ENCODE measurements around the gene UBA1.

UBA1 gene

GRCh38 chrX:47214435-47215077 lies 20.9 kb downstream of the UBA1 start:
- ATAC-seq (replicated peaks; ENCODE audit: extremely low read depth, poor library complexity, severe bottlenecking) (no peak), DNase-seq (ENCODE audit: low spot score in 2 of 2) (no peak)
- Mint-ChIP-seq H3K36me3 (ENCODE audit: insufficient read depth) (peaks cover 46% of the 10 kb centered on the region), H3K27me3 (no peaks in the 10 kb centered on the region), H3K4me3 (no peak overlapping the region), H3K27ac (ENCODE audit: low read depth) (no peak overlapping the region), H3K9me3 (no peaks in the 10 kb centered on the region), H3K4me1 (peaks cover 23% of the 10 kb centered on the region)

GRCh38 chrX:47215291-47215900 lies 21.8 kb downstream of the UBA1 start:
- H3K4me3 Mint-ChIP-seq, result no peak overlapping the region
- DNase-seq (ENCODE audit: low spot score in 2 of 2), result no peak
- peaks cover 42% of the 10 kb centered on the region for H3K36me3 Mint-ChIP-seq (ENCODE audit: insufficient read depth)
- no peaks in the 10 kb centered on the region for H3K27me3 Mint-ChIP-seq
- no peak for ATAC-seq (replicated peaks; ENCODE audit: extremely low read depth, poor library complexity, severe bottlenecking)
- H3K27ac Mint-ChIP-seq (ENCODE audit: low read depth), result no peak overlapping the region
- H3K4me1 Mint-ChIP-seq, result peaks cover 31% of the 10 kb centered on the region
- no peaks in the 10 kb centered on the region for H3K9me3 Mint-ChIP-seq

- Mint-ChIP-seq H3K27me3 (no peaks in the 10 kb centered on the region), H3K4me1 (peaks cover 38% of the 10 kb centered on the region), H3K9me3 (no peaks in the 10 kb centered on the region), H3K4me3 (peak overlapping the region; percentile 91), H3K27ac (ENCODE audit: low read depth) (peak overlapping the region; percentile 99), H3K36me3 (ENCODE audit: insufficient read depth) (peaks cover 38% of the 10 kb centered on the region)
- ATAC-seq (replicated peaks; ENCODE audit: extremely low read depth, poor library complexity, severe bottlenecking) (no peak), DNase-seq (ENCODE audit: low spot score in 2 of 2) (no peak)
These were observed 22.8 kb downstream of the UBA1 start for GRCh38 chrX:47216393-47216925.

- Mint-ChIP-seq H3K4me3 (peak overlapping the region; percentile 91), H3K36me3 (ENCODE audit: insufficient read depth) (peaks cover 34% of the 10 kb centered on the region), H3K27ac (ENCODE audit: low read depth) (peak overlapping the region; percentile 99), H3K4me1 (peaks cover 43% of the 10 kb centered on the region), H3K9me3 (no peaks in the 10 kb centered on the region), H3K27me3 (no peaks in the 10 kb centered on the region)
- no peak for DNase-seq (ENCODE audit: low spot score in 2 of 2)
- no peak for ATAC-seq (replicated peaks; ENCODE audit: extremely low read depth, poor library complexity, severe bottlenecking)
These were observed 23.7 kb downstream of the UBA1 start for GRCh38 chrX:47217121-47217851.

GRCh38 chrX:47217852-47218279 lies 24.2 kb downstream of the UBA1 start:
- Mint-ChIP-seq H3K36me3 (ENCODE audit: insufficient read depth) (peaks cover 34% of the 10 kb centered on the region), H3K27ac (ENCODE audit: low read depth) (peak overlapping the region; percentile 99), H3K27me3 (no peaks in the 10 kb centered on the region), H3K4me1 (peaks cover 49% of the 10 kb centered on the region), H3K4me3 (peak overlapping the region; percentile 91), H3K9me3 (no peaks in the 10 kb centered on the region)
- DNase-seq (ENCODE audit: low spot score in 2 of 2), result peak; percentile 89 to 96
- peak; percentile 85 for ATAC-seq (replicated peaks; ENCODE audit: extremely low read depth, poor library complexity, severe bottlenecking)

- peaks cover 30% of the 10 kb centered on the region for H3K36me3 Mint-ChIP-seq (ENCODE audit: insufficient read depth)
- H3K9me3 Mint-ChIP-seq, result no peaks in the 10 kb centered on the region
- ATAC-seq (replicated peaks; ENCODE audit: extremely low read depth, poor library complexity, severe bottlenecking) (peak; percentile 35), DNase-seq (ENCODE audit: low spot score in 2 of 2) (peak in 1 of 2 donors; percentile 52)
- peak within 1 kb of the TSS; percentile 99 for H3K27ac Mint-ChIP-seq (ENCODE audit: low read depth)
- H3K4me1 Mint-ChIP-seq, result peaks cover 49% of the 10 kb centered on the region
- peak within 1 kb of the TSS; percentile 91 for H3K4me3 Mint-ChIP-seq
- H3K27me3 Mint-ChIP-seq, result no peaks in the 10 kb centered on the region
These were observed 24.8 kb downstream of the UBA1 start, which contains the start of gene CDK16 for GRCh38 chrX:47218280-47218919. Gene CDK16 (plus strand): TSS chrX:47218681. CDS start chrX:47223558, 4,877 bp downstream.

GRCh38 chrX:47218920-47219815 lies 25.5 kb downstream of the UBA1 start:
- Mint-ChIP-seq H3K4me1 (peaks cover 49% of the 10 kb centered on the region), H3K4me3 (peak overlapping the region; percentile 91), H3K9me3 (no peaks in the 10 kb centered on the region), H3K27me3 (no peaks in the 10 kb centered on the region), H3K36me3 (ENCODE audit: insufficient read depth) (peaks cover 24% of the 10 kb centered on the region), H3K27ac (ENCODE audit: low read depth) (peak overlapping the region; percentile 99)
- ATAC-seq (replicated peaks; ENCODE audit: extremely low read depth, poor library complexity, severe bottlenecking), result no peak
- peak in 1 of 2 donors; percentile 15 for DNase-seq (ENCODE audit: low spot score in 2 of 2)

GRCh38 chrX:47221756-47222155 lies 28.1 kb downstream of the UBA1 start:
- H3K4me3 Mint-ChIP-seq, result no peak overlapping the region
- peaks cover 26% of the 10 kb centered on the region for H3K36me3 Mint-ChIP-seq (ENCODE audit: insufficient read depth)
- no peak overlapping the region for H3K27ac Mint-ChIP-seq (ENCODE audit: low read depth)

GRCh38 chrX:47222751-47223350 lies 29.2 kb downstream of the UBA1 start:
- H3K27me3 Mint-ChIP-seq, result no peaks in the 10 kb centered on the region
- peaks cover 23% of the 10 kb centered on the region for H3K36me3 Mint-ChIP-seq (ENCODE audit: insufficient read depth)

More at GRCh38 chrX:47221756-47222155, 28.1 kb downstream of the UBA1 start:
- no peak for DNase-seq (ENCODE audit: low spot score in 2 of 2)
- Mint-ChIP-seq H3K27me3 (no peaks in the 10 kb centered on the region), H3K4me1 (peaks cover 41% of the 10 kb centered on the region), H3K9me3 (no peaks in the 10 kb centered on the region)
- ATAC-seq (replicated peaks; ENCODE audit: extremely low read depth, poor library complexity, severe bottlenecking), result no peak

GRCh38 chrX:47223476-47224250 lies 30.0 kb downstream of the UBA1 start:
- no peak for ATAC-seq (replicated peaks; ENCODE audit: extremely low read depth, poor library complexity, severe bottlenecking)
- no peak for DNase-seq (ENCODE audit: low spot score in 2 of 2)
- H3K4me1 Mint-ChIP-seq, result peaks cover 33% of the 10 kb centered on the region
- H3K36me3 Mint-ChIP-seq (ENCODE audit: insufficient read depth), result peaks cover 20% of the 10 kb centered on the region
- no peak overlapping the region for H3K4me3 Mint-ChIP-seq
- no peak overlapping the region for H3K27ac Mint-ChIP-seq (ENCODE audit: low read depth)
- no peaks in the 10 kb centered on the region for H3K9me3 Mint-ChIP-seq
- H3K27me3 Mint-ChIP-seq, result no peaks in the 10 kb centered on the region

More at GRCh38 chrX:47222751-47223350, 29.2 kb downstream of the UBA1 start:
- Mint-ChIP-seq H3K4me1 (peaks cover 33% of the 10 kb centered on the region), H3K4me3 (no peak overlapping the region), H3K9me3 (no peaks in the 10 kb centered on the region), H3K27ac (ENCODE audit: low read depth) (no peak overlapping the region)
- no peak for DNase-seq (ENCODE audit: low spot score in 2 of 2)
- no peak for ATAC-seq (replicated peaks; ENCODE audit: extremely low read depth, poor library complexity, severe bottlenecking)

Data from central memory CD8-positive, alpha-beta T cell (primary cell).